ENCODE measurements around the gene DDX55. TPM values are rescaled to one million over a fixed set of nuclear protein-coding genes. Genes with fewer than 3 reads are reported as not detected.

DDX55 gene
- total RNA-seq, 1 experiment from 2014 or later: 45.4 TPM

DNA sequence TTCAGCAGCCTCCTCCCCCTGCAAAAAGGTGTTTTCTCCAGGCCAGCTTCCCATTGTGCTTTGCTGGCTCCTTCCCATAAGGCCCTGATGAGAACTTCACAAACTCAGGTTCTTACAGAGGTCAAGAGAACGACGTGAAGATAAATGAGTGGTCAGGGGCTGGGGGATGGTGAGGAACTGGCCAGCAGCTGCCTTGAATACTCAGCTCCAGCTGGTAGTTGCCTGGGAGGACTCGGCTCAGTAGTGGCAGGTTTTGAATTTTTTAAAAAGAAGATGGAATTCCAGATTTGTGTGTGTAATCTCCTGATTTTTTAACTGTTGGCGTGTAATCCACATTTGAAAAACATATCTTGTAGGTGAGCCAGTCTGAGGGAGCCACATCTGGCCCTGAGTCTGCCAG, 5.9 kb downstream of the DDX55 start:
- no TSS peak for BruUV-seq (replicated peaks)
- Mint-ChIP-seq H3K27me3 (ENCODE audit: insufficient read depth, unreplicated experiment) (no peaks in the 10 kb centered on the region), H3K9me3 (ENCODE audit: unreplicated experiment) (no peaks in the 10 kb centered on the region), H3K4me1 (ENCODE audit: low read depth, unreplicated experiment) (peaks cover 7% of the 10 kb centered on the region), H3K4me3 (ENCODE audit: unreplicated experiment) (no peak overlapping the region), H3K36me3 (ENCODE audit: insufficient read depth, unreplicated experiment) (peaks cover 99% of the 10 kb centered on the region), H3K27ac (ENCODE audit: unreplicated experiment) (no peak overlapping the region)
- TF ChIP-seq, protein P1, sequence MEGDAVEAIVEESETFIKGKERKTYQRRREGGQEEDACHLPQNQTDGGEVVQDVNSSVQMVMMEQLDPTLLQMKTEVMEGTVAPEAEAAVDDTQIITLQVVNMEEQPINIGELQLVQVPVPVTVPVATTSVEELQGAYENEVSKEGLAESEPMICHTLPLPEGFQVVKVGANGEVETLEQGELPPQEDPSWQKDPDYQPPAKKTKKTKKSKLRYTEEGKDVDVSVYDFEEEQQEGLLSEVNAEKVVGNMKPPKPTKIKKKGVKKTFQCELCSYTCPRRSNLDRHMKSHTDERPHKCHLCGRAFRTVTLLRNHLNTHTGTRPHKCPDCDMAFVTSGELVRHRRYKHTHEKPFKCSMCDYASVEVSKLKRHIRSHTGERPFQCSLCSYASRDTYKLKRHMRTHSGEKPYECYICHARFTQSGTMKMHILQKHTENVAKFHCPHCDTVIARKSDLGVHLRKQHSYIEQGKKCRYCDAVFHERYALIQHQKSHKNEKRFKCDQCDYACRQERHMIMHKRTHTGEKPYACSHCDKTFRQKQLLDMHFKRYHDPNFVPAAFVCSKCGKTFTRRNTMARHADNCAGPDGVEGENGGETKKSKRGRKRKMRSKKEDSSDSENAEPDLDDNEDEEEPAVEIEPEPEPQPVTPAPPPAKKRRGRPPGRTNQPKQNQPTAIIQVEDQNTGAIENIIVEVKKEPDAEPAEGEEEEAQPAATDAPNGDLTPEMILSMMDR (IDR thresholded peaks at IDR 0.05; ENCODE audit: insufficient read depth in 1 of 2, low read depth in 1 of 2, low read length in 1 of 2, severe bottlenecking in 1 of 2, unreplicated experiment in 1 of 2): no peak
- H3K9me3 ChIP-seq: no peaks in the 10 kb centered on the region
- DNase-seq: no peak
- ChIA-PET POLR2A (no interaction called here), CTCF (no interaction called here)
- no peaks in the 10 kb centered on the region for H3K27me3 ChIP-seq (replicated peaks; ENCODE audit: control insufficient read depth, insufficient read depth, low read length)
- no peaks in the 10 kb centered on the region for H3K4me1 ChIP-seq
- intact Hi-C loops (cut with micrococcal nuclease; ENCODE audit: unreplicated experiment): no loop called here
- H3K4me3 ChIP-seq (ENCODE audit: low read depth, low read length): no peak overlapping the region
- H3K36me3 ChIP-seq (ENCODE audit: control insufficient read depth, insufficient read depth, low read length): peaks cover 5% of the 10 kb centered on the region

DNA sequence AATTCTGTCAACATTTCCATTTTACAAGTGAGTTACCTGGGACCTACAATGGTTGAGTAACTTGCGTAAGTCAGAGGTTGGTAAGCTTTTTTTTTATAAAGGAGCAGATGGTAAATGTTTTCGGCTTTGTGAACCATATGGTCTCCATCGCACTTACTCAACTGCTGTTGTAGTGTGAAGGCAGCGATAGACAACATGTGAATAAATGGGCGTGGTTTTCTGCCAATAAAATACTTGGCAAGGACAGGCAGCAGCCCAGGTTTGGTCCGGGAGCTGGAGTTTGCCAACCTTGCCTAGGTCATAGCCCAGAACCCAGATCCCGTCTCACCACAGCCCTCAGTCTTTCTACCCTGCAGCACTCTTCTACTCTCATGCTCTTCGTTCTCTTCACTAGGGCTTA, 6.3 kb downstream of the DDX55 start:
- no peaks in the 10 kb centered on the region for H3K27me3 Mint-ChIP-seq (ENCODE audit: insufficient read depth, unreplicated experiment)

DNA sequence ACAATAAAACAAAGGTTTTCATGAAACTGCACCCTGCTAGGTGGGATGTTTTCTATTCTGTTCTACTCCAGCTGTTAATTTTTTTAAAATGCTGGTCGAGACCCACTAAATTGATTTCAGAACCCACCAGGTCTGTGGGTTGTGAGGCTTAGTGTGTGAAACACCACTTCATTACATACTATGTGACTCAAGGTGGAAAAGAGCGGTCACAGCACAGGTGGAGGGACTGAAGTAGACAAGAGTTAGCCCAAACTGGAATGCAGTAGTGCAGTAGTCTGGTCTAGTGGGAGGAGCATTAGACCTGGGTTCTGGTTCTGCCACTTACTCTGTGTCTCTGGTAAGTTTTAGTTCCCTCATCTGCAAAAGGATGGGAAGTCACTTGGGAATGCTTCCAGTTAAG, 12.2 kb downstream of the DDX55 start:
- Histone ChIP-seq H3K4me3 (ENCODE audit: low read depth, low read length) (no peak overlapping the region), H3K27me3 (replicated peaks; ENCODE audit: control insufficient read depth, insufficient read depth, low read length) (no peaks in the 10 kb centered on the region), H3K9me3 (no peaks in the 10 kb centered on the region), H3K36me3 (ENCODE audit: control insufficient read depth, insufficient read depth, low read length) (peaks cover 4% of the 10 kb centered on the region), H3K4me1 (no peaks in the 10 kb centered on the region)
- Mint-ChIP-seq H3K36me3 (ENCODE audit: insufficient read depth, unreplicated experiment) (peaks cover 100% of the 10 kb centered on the region), H3K9me3 (ENCODE audit: unreplicated experiment) (no peaks in the 10 kb centered on the region), H3K4me1 (ENCODE audit: low read depth, unreplicated experiment) (no peaks in the 10 kb centered on the region), H3K27me3 (ENCODE audit: insufficient read depth, unreplicated experiment) (no peaks in the 10 kb centered on the region), H3K27ac (ENCODE audit: unreplicated experiment) (no peak overlapping the region), H3K4me3 (ENCODE audit: unreplicated experiment) (no peak overlapping the region)
- BruUV-seq (replicated peaks): no TSS peak
- TF ChIP-seq, protein P1 (IDR thresholded peaks at IDR 0.05; ENCODE audit: insufficient read depth in 1 of 2, low read depth in 1 of 2, low read length in 1 of 2, severe bottlenecking in 1 of 2, unreplicated experiment in 1 of 2): no peak
- ChIA-PET CTCF (no interaction called here), POLR2A (no interaction called here)
- intact Hi-C loops (cut with micrococcal nuclease; ENCODE audit: unreplicated experiment): no loop called here
- no peak for DNase-seq

More for the DNA sequence above, 6.3 kb downstream of the DDX55 start:
- H3K4me1 Mint-ChIP-seq (ENCODE audit: low read depth, unreplicated experiment): peaks cover 2% of the 10 kb centered on the region
- BruUV-seq (replicated peaks): no TSS peak
- intact Hi-C loops (cut with micrococcal nuclease; ENCODE audit: unreplicated experiment): no loop called here
- TF ChIP-seq, protein P1 (IDR thresholded peaks at IDR 0.05; ENCODE audit: insufficient read depth in 1 of 2, low read depth in 1 of 2, low read length in 1 of 2, severe bottlenecking in 1 of 2, unreplicated experiment in 1 of 2): no peak
- ChIA-PET POLR2A (no interaction called here), CTCF (no interaction called here)
- no peaks in the 10 kb centered on the region for H3K9me3 Mint-ChIP-seq (ENCODE audit: unreplicated experiment)
- H3K27me3 ChIP-seq (replicated peaks; ENCODE audit: control insufficient read depth, insufficient read depth, low read length): no peaks in the 10 kb centered on the region
- no peak overlapping the region for H3K27ac Mint-ChIP-seq (ENCODE audit: unreplicated experiment)
- DNase-seq: peak in 1 of 2 experiments; percentile 5
- H3K4me3 ChIP-seq (ENCODE audit: low read depth, low read length): no peak overlapping the region
- peaks cover 99% of the 10 kb centered on the region for H3K36me3 Mint-ChIP-seq (ENCODE audit: insufficient read depth, unreplicated experiment)
- H3K36me3 ChIP-seq (ENCODE audit: control insufficient read depth, insufficient read depth, low read length): peaks cover 7% of the 10 kb centered on the region
- H3K4me3 Mint-ChIP-seq (ENCODE audit: unreplicated experiment): no peak overlapping the region
- no peaks in the 10 kb centered on the region for H3K9me3 ChIP-seq
- no peaks in the 10 kb centered on the region for H3K4me1 ChIP-seq
